ENCODE results near the gene DNAJB8.

DNA sequence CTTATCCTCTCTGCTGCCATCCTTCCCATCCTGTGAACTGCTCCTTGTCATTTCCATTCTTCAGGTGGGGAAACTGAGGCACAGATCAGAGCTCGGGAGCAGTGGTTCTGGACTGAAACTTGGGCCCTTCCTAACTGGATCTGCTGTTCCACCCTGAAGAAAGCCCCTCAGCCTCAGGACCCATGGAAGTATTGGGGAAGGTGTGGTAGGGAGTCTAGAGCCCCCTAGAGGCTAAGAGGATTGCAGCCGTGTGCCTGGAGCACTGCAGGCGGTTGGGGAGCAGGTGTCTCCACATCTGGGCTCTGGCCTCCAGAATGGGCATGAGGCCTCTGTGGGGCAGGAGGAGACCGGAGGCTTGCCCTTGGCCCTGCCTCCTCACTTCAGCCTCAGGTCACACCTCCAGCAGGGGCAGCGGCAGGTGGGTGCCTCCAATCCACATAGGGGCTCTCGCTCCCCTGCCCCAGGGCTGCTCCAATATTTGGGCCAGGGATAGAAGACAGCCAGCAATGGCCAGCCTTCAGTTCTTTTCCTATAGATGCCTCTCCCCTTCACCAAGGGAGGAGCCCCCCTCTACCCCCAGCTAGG lies 28.1 kb downstream of the DNAJB8 start:
- TF ChIP-seq, protein P1, sequence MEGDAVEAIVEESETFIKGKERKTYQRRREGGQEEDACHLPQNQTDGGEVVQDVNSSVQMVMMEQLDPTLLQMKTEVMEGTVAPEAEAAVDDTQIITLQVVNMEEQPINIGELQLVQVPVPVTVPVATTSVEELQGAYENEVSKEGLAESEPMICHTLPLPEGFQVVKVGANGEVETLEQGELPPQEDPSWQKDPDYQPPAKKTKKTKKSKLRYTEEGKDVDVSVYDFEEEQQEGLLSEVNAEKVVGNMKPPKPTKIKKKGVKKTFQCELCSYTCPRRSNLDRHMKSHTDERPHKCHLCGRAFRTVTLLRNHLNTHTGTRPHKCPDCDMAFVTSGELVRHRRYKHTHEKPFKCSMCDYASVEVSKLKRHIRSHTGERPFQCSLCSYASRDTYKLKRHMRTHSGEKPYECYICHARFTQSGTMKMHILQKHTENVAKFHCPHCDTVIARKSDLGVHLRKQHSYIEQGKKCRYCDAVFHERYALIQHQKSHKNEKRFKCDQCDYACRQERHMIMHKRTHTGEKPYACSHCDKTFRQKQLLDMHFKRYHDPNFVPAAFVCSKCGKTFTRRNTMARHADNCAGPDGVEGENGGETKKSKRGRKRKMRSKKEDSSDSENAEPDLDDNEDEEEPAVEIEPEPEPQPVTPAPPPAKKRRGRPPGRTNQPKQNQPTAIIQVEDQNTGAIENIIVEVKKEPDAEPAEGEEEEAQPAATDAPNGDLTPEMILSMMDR (IDR thresholded peaks at IDR 0.05), result peak in 5 of 12 donors; percentile 13 to 35 (median 24)
- TF ChIP-seq POLR2A (IDR thresholded peaks at IDR 0.05), result no peak
